ENCODE results near the gene KRTAP12-4. TPM values are rescaled to one million over a fixed set of nuclear protein-coding genes. Genes with fewer than 3 reads are reported as not detected.

Gene KRTAP12-4
- total and polyA plus RNA-seq, 2 donors (not counting 3 experiments of a cell fraction or from before 2014, with no cell fraction given) = not detected

DNA sequence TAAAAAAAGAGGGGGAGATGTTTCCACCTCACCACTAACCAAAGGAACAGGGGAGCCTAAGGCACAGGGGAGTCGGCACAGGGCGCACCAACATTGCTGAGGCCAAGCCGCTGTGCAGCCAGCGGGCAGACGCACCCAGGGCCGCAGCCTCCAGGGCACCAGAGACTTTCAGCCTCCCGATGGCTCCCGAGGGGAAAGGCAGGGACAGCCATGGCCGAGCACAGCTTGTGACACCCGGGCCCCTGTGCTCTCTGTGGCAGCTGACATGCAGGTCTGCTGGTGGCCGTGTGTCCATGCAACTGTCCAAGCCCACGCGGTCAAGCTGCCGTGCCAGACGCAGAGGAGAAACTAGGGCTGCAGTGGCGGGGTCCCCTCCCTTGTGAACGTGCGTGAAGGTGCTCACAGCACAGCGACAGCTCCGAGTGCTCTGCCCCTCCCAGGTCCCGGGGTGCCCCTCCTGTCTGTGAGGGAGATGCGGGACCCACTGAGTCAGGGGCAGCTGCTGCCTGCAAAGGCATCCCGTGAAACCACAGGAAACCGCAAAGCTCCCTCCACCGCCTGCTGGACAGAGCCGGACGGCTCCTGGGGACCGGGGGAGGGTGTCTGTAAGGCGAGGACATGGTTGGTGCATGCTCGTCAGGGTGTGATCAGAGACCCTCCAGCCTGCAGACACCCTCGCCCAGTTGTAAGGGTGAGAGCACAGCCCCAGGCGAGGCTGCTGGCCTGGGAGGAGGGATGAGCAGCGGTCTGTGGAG lies 5.7 kb downstream of the KRTAP12-4 start:
- H3K36me3 ChIP-seq (ENCODE audit: control insufficient read depth in 2 of 2, extremely low read depth in 1 of 2, insufficient read depth in 2 of 2, low read length in 2 of 2) = no peaks in the 10 kb centered on the region
- no peaks in the 10 kb centered on the region for H3K9me3 ChIP-seq (replicated peaks; ENCODE audit: control insufficient read depth, insufficient read depth, low read length)
- H2AFZ ChIP-seq (ENCODE audit: low read depth, low read length) = no peak overlapping the region
- no peaks in the 10 kb centered on the region for H3K9me1 ChIP-seq (replicated peaks; ENCODE audit: control insufficient read depth, extremely low read depth, insufficient read depth, low read length)
- DNase-seq (ENCODE audit: low read depth, low spot score) (no peak), FAIRE-seq (no peak)
- no peaks in the 10 kb centered on the region for H4K20me1 ChIP-seq (replicated peaks; ENCODE audit: control insufficient read depth, extremely low read depth, insufficient read depth, low read length)
- H3K4me1 ChIP-seq (ENCODE audit: control insufficient read depth, extremely low read depth, insufficient read depth, low read length) = no peaks in the 10 kb centered on the region
- no peak overlapping the region for H3K27ac ChIP-seq (ENCODE audit: insufficient read depth, low read depth, low read length)
- TF ChIP-seq POLR2A (IDR thresholded peaks at IDR 0.05; ENCODE audit: low read depth, low read length) = no peak
- no peak for TF ChIP-seq MYC (IDR thresholded peaks at IDR 0.05; ENCODE audit: low read depth, low read length)
- TF ChIP-seq EZH2 (IDR thresholded peaks at IDR 0.05; ENCODE audit: borderline replicate concordance, low read depth, low read length, severe bottlenecking) = no peak
- TF ChIP-seq GATA2 (IDR thresholded peaks at IDR 0.05; ENCODE audit: insufficient read depth, insufficient read length, low read depth, low read length) = no peak
- TF ChIP-seq CTCF (IDR thresholded peaks at IDR 0.05; ENCODE audit: extremely low read depth in 1 of 2, insufficient read depth in 1 of 2, low read depth in 1 of 2, low read length in 2 of 2) = no peak
- no peak for TF ChIP-seq JUN (IDR thresholded peaks at IDR 0.05; ENCODE audit: borderline replicate concordance, insufficient read depth, insufficient read length, low read depth)
- no peak for TF ChIP-seq POLR2AphosphoS5 (IDR thresholded peaks at IDR 0.05; ENCODE audit: insufficient read depth, low read depth, low read length)
- TF ChIP-seq, protein P1, sequence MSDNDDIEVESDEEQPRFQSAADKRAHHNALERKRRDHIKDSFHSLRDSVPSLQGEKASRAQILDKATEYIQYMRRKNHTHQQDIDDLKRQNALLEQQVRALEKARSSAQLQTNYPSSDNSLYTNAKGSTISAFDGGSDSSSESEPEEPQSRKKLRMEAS (IDR thresholded peaks at IDR 0.05; ENCODE audit: insufficient read depth, insufficient read length) = no peak
- TF ChIP-seq FOS (IDR thresholded peaks at IDR 0.05; ENCODE audit: borderline replicate concordance, insufficient read depth, low read length) = no peak
- H3K79me2 ChIP-seq (ENCODE audit: control insufficient read depth, insufficient read depth, low read length) = no peaks in the 10 kb centered on the region
- intact Hi-C loops (cut with micrococcal nuclease) (no loop called here), dilution Hi-C loops (cut with MboI; ENCODE audit: extremely low pct_ligation_motif_present, low sequenced_read_pairs) (no loop called here)
- ChIA-PET POLR2A (no interaction called here), CTCF (no interaction called here)
- H3K4me3 ChIP-seq (replicated peaks in 1 of 3; ENCODE audit: insufficient read depth in 1 of 3, low read depth in 1 of 3, low read length in 3 of 3) = no peak overlapping the region
- H3K27me3 ChIP-seq (ENCODE audit: control insufficient read depth in 2 of 2, insufficient read depth in 2 of 2, low read length in 2 of 2) = no peaks in the 10 kb centered on the region
- no peak overlapping the region for H3K9ac ChIP-seq (replicated peaks; ENCODE audit: extremely low read depth, insufficient read depth, low read length)
- H3K4me2 ChIP-seq (ENCODE audit: insufficient read depth, low read length) = no peak overlapping the region
- BruUV-seq (replicated peaks) = no TSS peak
